H1 (cell line): Measurements from ENCODE around the gene DENND4A. TPM values are rescaled to one million over a fixed set of nuclear protein-coding genes. Genes with fewer than 3 reads are reported as not detected.

Experiments
- CTCF ChIA-PET: fragments of 300-600 bp; sonication (Branson Sonifier 250); formaldehyde crosslinking; loops from one replicate; lab custom pipeline; 2021; ENCODE audit not compliant: partially characterized antibody; lab: Charles Lee
- POLR2A ChIA-PET: fragments of 300-600 bp; sonication (Branson Sonifier 250); formaldehyde crosslinking; loops from one replicate; lab custom pipeline; 2021; ENCODE audit warnings: inconsistent platforms; ENCODE audit not compliant: partially characterized antibody; lab: Charles Lee
- DNase-seq, 2 experiments: peaks; one replicate each; pipeline versions ENCODE4 v3.0.0 to v3.0.0-alpha.2; 2010 to 2022; ENCODE audit warnings: low spot score in 2 of 2, low read depth in 1 of 2, mixed read lengths in 1 of 2
- FAIRE-seq: peaks from 2 replicates; lab custom pipeline; 2011; peaks lifted over from hg19 to GRCh38; lab: Jason Lieb, UNC
- H2AFZ ChIP-seq: 2 replicates; pipeline ENCODE4 v1.8.1; 2012; ENCODE audit warnings: low read length, inconsistent platforms
- H2AK5ac ChIP-seq: 2 replicates; pipeline ENCODE4 v1.6.1; 2013; ENCODE audit warnings: low read depth, low read length
- H2BK120ac ChIP-seq: replicated peaks from 2 replicates; pipeline ENCODE3; 2013; ENCODE audit warnings: low read depth, low read length, inconsistent platforms
- H2BK12ac ChIP-seq: 2 replicates; pipeline ENCODE4 v1.6.1; 2013; ENCODE audit warnings: low read depth, low read length
- H2BK15ac ChIP-seq: 2 replicates; pipeline ENCODE4 v1.6.1; 2013; ENCODE audit warnings: low read length
- H2BK20ac ChIP-seq: 2 replicates; pipeline ENCODE4 v1.6.1; 2013; ENCODE audit warnings: low read length
- H2BK5ac ChIP-seq: 2 replicates; pipeline ENCODE4 v1.6.1; 2013; ENCODE audit warnings: low read depth, low read length
- H3K14ac ChIP-seq: 2 replicates; pipeline ENCODE4 v1.6.1; 2013; ENCODE audit warnings: inconsistent platforms; ENCODE audit not compliant: insufficient read length
- H3K18ac ChIP-seq: 2 replicates; pipeline ENCODE4 v1.6.1; 2013; ENCODE audit warnings: low read length; ENCODE audit errors: extremely low read depth
- H3K23ac ChIP-seq: 2 replicates; pipeline ENCODE4 v1.6.1; 2013; ENCODE audit warnings: inconsistent platforms; ENCODE audit not compliant: insufficient read length
- H3K23me2 ChIP-seq: 2 replicates; pipeline ENCODE4 v1.6.1; 2013; ENCODE audit warnings: low read depth, low read length
- H3K27ac ChIP-seq: 2 replicates; pipeline ENCODE4 v1.6.1; 2011; ENCODE audit warnings: low read depth, low read length, inconsistent platforms
- H3K27me3 ChIP-seq, 4 experiments: replicated peaks in 1 of 4; 1 replicate in 1 of 4; 2 replicates in 3 of 4; pipeline versions ENCODE4 v1.6.1 to v1.8.1; 2011 to 2013; ENCODE audit warnings: low read length in 3 of 4, mild to moderate bottlenecking in 3 of 4, inconsistent platforms in 2 of 4, mixed read lengths in 2 of 4, moderate library complexity in 1 of 4; ENCODE audit not compliant: control insufficient read depth in 3 of 4, insufficient read depth in 3 of 4; ENCODE audit errors: extremely low read depth in 1 of 4
- H3K36me3 ChIP-seq, 4 experiments: 2 replicates each; pipeline versions ENCODE4 v1.6.1 to v1.8.1; 2011 to 2013; ENCODE audit warnings: mild to moderate bottlenecking in 4 of 4, low read length in 3 of 4, moderate library complexity in 2 of 4, control low read depth in 1 of 4, inconsistent platforms in 1 of 4; ENCODE audit not compliant: insufficient read depth in 4 of 4, control insufficient read depth in 2 of 4
- H3K4ac ChIP-seq: replicated peaks from 2 replicates; pipeline ENCODE3; 2013; ENCODE audit warnings: low read length, low read depth, mixed read lengths, inconsistent platforms; ENCODE audit not compliant: insufficient read length
- H3K4me1 ChIP-seq, 4 experiments: replicated peaks in 1 of 4; 1 replicate in 1 of 4; 2 replicates in 3 of 4; pipeline versions ENCODE4 v1.6.1 to v1.8.1; 2011 to 2013; ENCODE audit warnings: low read length in 3 of 4, inconsistent platforms in 2 of 4, mixed read lengths in 1 of 4; ENCODE audit not compliant: insufficient read depth in 4 of 4, control insufficient read depth in 3 of 4
- H3K4me2 ChIP-seq, 2 experiments: 2 replicates each; pipeline versions ENCODE4 v1.6.1 to v1.8.1; 2011 to 2013; ENCODE audit warnings: low read depth in 2 of 2, low read length in 2 of 2, control low read depth in 1 of 2, inconsistent platforms in 1 of 2, mild to moderate bottlenecking in 1 of 2; ENCODE audit not compliant: insufficient read depth in 1 of 2
- H3K4me3 ChIP-seq, 4 experiments: fragments of 200-600, 300-600 bp in 1 of 4; sonication (generic), shearing (Covaris generic), sonication (Bioruptor Twin) in 1 of 4; 2 replicates each; pipeline versions ENCODE4 v1.5.1 to v1.8.1; 2011 to 2016; ENCODE audit warnings: low read length in 4 of 4, low read depth in 3 of 4, control low read depth in 2 of 4, inconsistent platforms in 2 of 4, mild to moderate bottlenecking in 2 of 4, mixed read lengths in 1 of 4, moderate library complexity in 1 of 4; ENCODE audit not compliant: insufficient read depth in 2 of 4; ENCODE audit errors: extremely low read depth in 1 of 4
- H3K56ac ChIP-seq: replicated peaks from 2 replicates; pipeline ENCODE3; 2013; ENCODE audit warnings: low read depth, mild to moderate bottlenecking, mixed read lengths, low read length, inconsistent platforms; ENCODE audit not compliant: insufficient read length
- H3K79me1 ChIP-seq: 2 replicates; pipeline ENCODE4 v1.6.1; 2013; ENCODE audit warnings: low read depth, low read length, control low read depth
- H3K79me2 ChIP-seq, 2 experiments: 2 replicates each; pipeline versions ENCODE4 v1.6.1 to v1.8.1; 2012 to 2013; ENCODE audit warnings: low read length in 2 of 2, mild to moderate bottlenecking in 2 of 2, inconsistent platforms in 1 of 2; ENCODE audit not compliant: insufficient read depth in 2 of 2, control insufficient read depth in 1 of 2
- H3K9ac ChIP-seq, 4 experiments: replicated peaks in 1 of 4; 1 replicate in 1 of 4; 2 replicates in 3 of 4; pipeline versions ENCODE4 v1.6.1 to v1.8.1; 2011 to 2013; ENCODE audit warnings: low read depth in 3 of 4, low read length in 3 of 4, control low read depth in 2 of 4, mild to moderate bottlenecking in 2 of 4, moderate library complexity in 2 of 4, inconsistent platforms in 1 of 4; ENCODE audit errors: extremely low read depth in 1 of 4
- H3K9me3 ChIP-seq, 2 experiments: 2 replicates each; pipeline versions ENCODE4 v1.6.1 to v1.8.1; 2012 to 2013; ENCODE audit warnings: mild to moderate bottlenecking in 2 of 2, moderate library complexity in 2 of 2, control low read depth in 1 of 2, inconsistent platforms in 1 of 2, low read depth in 1 of 2, low read length in 1 of 2, mixed read lengths in 1 of 2; ENCODE audit not compliant: insufficient read depth in 2 of 2
- H4K20me1 ChIP-seq, 2 experiments: replicated peaks in 1 of 2; 2 replicates each; pipeline versions ENCODE3 to v1.8.1; 2011 to 2013; ENCODE audit warnings: inconsistent platforms in 2 of 2, low read length in 2 of 2, mild to moderate bottlenecking in 1 of 2; ENCODE audit not compliant: insufficient read depth in 2 of 2, control insufficient read depth in 1 of 2
- H4K5ac ChIP-seq: 2 replicates; pipeline ENCODE4 v1.6.1; 2013; ENCODE audit warnings: low read length, low read depth, mixed read lengths, inconsistent platforms; ENCODE audit not compliant: insufficient read length
- H4K8ac ChIP-seq: 2 replicates; pipeline ENCODE4 v1.8.0; 2013; ENCODE audit warnings: mild to moderate bottlenecking, moderate library complexity, low read length, inconsistent platforms; ENCODE audit not compliant: insufficient read depth; ENCODE audit errors: extremely low read depth
- H4K91ac ChIP-seq: replicated peaks from 2 replicates; pipeline ENCODE3; 2013; ENCODE audit warnings: low read length, mixed read lengths, inconsistent platforms; ENCODE audit not compliant: insufficient read length
- CHD2 ChIP-seq: IDR thresholded peaks from 2 replicates; pipeline ENCODE4 v1.6.1; 2012; ENCODE audit warnings: low read length, improper control_type of control experiment
- POU5F1 ChIP-seq: IDR thresholded peaks from 2 replicates; pipeline ENCODE4 v1.6.1; 2011; ENCODE audit warnings: low read depth, mild to moderate bottlenecking, low read length, moderate library complexity
- RNF2 ChIP-seq: fragments of 200-900, 300-1000 bp; sonication (generic); IDR thresholded peaks from 2 replicates; pipeline ENCODE4 v1.7.1; 2016; ENCODE audit warnings: borderline replicate concordance, low read depth, mild to moderate bottlenecking, antibody characterized with exemption, low read length; ENCODE audit not compliant: poor library complexity, severe bottlenecking; ENCODE audit errors: missing control alignments
- WGBS, 2 experiments: shearing (Covaris generic) in 1 of 2; methylation state at CpG; one replicate each; pipeline versions ENCODE4 v1.1.6 to v1.1.7; 2013 to 2015; ENCODE audit warnings: low lambda C conversion rate in 2 of 2, mixed read lengths in 2 of 2, inconsistent platforms in 1 of 2, low coverage in 1 of 2, missing lambda C conversion rate in 1 of 2; ENCODE audit not compliant: insufficient replicate concordance in 2 of 2, insufficient coverage in 1 of 2, insufficient read length in 1 of 2; ENCODE audit errors: extremely low coverage in 1 of 2, missing lambda C conversion rate in 1 of 2; 5-methylcytosine and 5-hydroxymethylcytosine counted together
- polyA plus RNA-seq, 7 experiments: library from polyadenylated mRNA; depleted of rRNA in 3 of 7; stranded (reverse) in 5 of 7; unstranded in 2 of 7; fragments of >200 nt in 5 of 7; fragments of 200-250 nt in 2 of 7; gene quantifications; 1 replicate in 5 of 7; 2 replicates in 1 of 7; 4 replicates in 1 of 7; pipeline versions ENCODE4 v1.2.1 to v1.2.3, GENCODE V29; 2011 to 2013; ENCODE audit warnings: missing spikeins in 2 of 7, mixed read lengths in 2 of 7
- total RNA-seq: library from RNA; stranded (reverse); fragmentation: NEBNext Ultra II Directional; extraction: Animal tissue kit (Norgen Biotek cat#: 25700); gene quantifications from 2 replicates; pipeline ENCODE4 v1.2.1, GENCODE V29; 2021
- TF ChIP-seq, protein P1 (sequence below): IDR thresholded peaks from 2 replicates; pipeline ENCODE4 v1.6.1; 2012; ENCODE audit warnings: inconsistent platforms

Gene DENND4A
- total and polyA plus RNA-seq, 2 of the 8 experiments (the other 6 are each of a cell fraction or from before 2014, with no cell fraction given): 1.3 to 4.7 TPM

DNA sequence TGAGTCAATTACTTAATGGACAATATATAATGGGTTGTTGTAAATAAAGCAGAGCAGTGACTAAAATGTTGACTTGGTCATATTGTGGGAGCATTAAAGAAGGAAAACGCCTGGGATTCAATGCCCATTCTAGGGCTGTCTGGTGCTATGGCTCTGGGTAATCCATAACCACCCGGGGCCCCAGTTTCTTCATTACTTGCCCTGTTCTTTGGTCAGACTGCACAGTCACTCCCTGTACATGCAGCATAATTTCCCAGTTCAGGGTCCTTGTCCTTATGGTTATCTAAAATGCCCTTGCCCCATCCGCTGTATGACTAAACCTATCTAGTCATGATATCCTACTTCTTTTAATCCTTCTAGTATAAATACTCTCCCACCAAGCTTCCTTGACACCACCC lies 27.5 kb upstream of the DENND4A start:
- POLR2A ChIA-PET: interaction anchor here (1.0 kb wide), 1 partner anchor 13 kb away, joined by 3 read pairs; no protein-coding TSS in a partner anchor
- no peaks in the 10 kb centered on the region for H4K20me1 ChIP-seq

More for the DNA sequence above, 27.5 kb upstream of the DENND4A start:
- Histone ChIP-seq H4K91ac (no peak overlapping the region), H4K5ac (no peak overlapping the region), H3K4me3 (no peak overlapping the region), H3K18ac (no peak overlapping the region), H3K23ac (no peak overlapping the region), H2BK15ac (no peak overlapping the region), H4K8ac (no peak overlapping the region), H3K36me3 (no peaks in the 10 kb centered on the region), H2AFZ (no peak overlapping the region), H2BK20ac (no peak overlapping the region), H3K4me2 (no peak overlapping the region), H3K27me3 (no peaks in the 10 kb centered on the region), H3K23me2 (no peaks in the 10 kb centered on the region), H3K79me1 (no peaks in the 10 kb centered on the region), H3K4ac (no peak overlapping the region), H2AK5ac (no peak overlapping the region), H2BK5ac (no peak overlapping the region), H3K56ac (no peak overlapping the region), H3K4me1 (no peaks in the 10 kb centered on the region), H3K79me2 (no peaks in the 10 kb centered on the region), H3K9me3 (no peaks in the 10 kb centered on the region), H3K9ac (no peak overlapping the region), H2BK120ac (no peak overlapping the region), H3K27ac (no peak overlapping the region), H2BK12ac (no peak overlapping the region), H3K14ac (no peak overlapping the region)
- DNase-seq (no peak), FAIRE-seq (no peak)
- CTCF ChIA-PET: interaction anchor here (1.4 to 1.7 kb wide), 2 partner anchors 9 to 22 kb away, joined by 3 to 4 read pairs; no protein-coding TSS in a partner anchor
- WGBS, 2 experiments: 89% methylated on average over 3 of the region's 3 CpGs; no CpG with 5 or more reads in 1 of the 2 experiments
- TF ChIP-seq RNF2: no peak
- TF ChIP-seq POU5F1: no peak
- TF ChIP-seq, protein P1, sequence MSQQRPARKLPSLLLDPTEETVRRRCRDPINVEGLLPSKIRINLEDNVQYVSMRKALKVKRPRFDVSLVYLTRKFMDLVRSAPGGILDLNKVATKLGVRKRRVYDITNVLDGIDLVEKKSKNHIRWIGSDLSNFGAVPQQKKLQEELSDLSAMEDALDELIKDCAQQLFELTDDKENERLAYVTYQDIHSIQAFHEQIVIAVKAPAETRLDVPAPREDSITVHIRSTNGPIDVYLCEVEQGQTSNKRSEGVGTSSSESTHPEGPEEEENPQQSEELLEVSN: no peak
- TF ChIP-seq CHD2: no peak
